ENCODE measurements around the gene LRRC56. TPM values are rescaled to one million over a fixed set of nuclear protein-coding genes. Genes with fewer than 3 reads are reported as not detected.

LRRC56 gene, protein sequence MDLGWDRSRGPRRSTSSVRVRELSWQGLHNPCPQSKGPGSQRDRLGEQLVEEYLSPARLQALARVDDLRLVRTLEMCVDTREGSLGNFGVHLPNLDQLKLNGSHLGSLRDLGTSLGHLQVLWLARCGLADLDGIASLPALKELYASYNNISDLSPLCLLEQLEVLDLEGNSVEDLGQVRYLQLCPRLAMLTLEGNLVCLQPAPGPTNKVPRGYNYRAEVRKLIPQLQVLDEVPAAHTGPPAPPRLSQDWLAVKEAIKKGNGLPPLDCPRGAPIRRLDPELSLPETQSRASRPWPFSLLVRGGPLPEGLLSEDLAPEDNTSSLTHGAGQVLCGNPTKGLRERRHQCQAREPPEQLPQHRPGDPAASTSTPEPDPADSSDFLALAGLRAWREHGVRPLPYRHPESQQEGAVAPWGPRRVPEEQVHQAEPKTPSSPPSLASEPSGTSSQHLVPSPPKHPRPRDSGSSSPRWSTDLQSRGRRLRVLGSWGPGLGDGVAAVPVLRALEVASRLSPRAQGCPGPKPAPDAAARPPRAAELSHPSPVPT
- 0.15 and 0.18 TPM in 2 replicates for polyA plus RNA-seq (2014; cell fraction: cytosol; rRNA removed)
- polyA plus RNA-seq (2014; cell fraction: nucleus; rRNA removed), result 0.54 and 0.75 TPM in 2 replicates

- no peak for DNase-seq (ENCODE audit: low spot score)
Measured at GRCh38 chr11:536841-537621, at the start of gene LRRC56. Gene LRRC56 (plus strand): TSS chr11:537527. CDS start chr11:540685, 3,158 bp downstream.

- no peak for DNase-seq (ENCODE audit: low spot score)
Measured at GRCh38 chr11:487571-488021, 49.7 kb upstream of the LRRC56 start.

DNA sequence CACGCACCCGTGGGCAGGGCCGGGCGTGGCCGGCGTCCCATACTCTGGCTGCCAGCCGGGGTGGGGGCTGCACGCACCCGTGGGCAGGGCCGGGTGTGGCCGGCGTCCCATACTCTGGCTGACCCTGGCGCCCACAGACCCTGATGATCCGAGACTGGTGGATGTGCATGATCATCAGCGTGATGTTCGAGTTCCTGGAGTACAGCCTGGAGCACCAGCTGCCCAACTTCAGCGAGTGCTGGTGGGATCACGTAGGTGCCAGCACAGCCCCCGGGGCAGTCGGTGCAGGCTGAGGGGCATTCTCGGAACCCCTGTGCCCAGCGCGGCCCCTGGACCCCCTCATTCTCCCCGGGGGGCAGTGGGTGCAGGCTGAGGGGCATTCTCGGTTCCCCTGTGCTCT, 49.3 kb upstream of the LRRC56 start:
- DNase-seq (ENCODE audit: low spot score), result no peak

DNA sequence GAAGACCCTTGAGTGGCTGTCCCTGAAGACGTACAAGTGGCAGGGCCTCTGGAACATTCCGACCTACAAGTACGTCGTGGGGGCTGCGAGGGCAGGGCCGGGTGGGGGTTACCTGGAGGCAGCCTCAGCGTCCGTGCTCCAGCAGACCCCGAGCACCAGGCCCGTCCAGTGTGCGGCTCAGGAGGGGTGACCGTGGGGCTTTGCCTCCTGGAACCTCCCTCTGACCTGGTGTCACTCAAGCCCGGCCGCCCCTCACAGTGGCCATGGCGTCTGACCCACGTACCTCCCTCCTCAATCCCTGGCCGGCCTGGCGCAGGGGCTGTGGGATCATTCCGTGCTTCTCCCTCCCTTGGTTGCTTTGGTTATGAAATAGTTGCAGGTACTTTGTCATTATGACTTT, 48.7 kb upstream of the LRRC56 start:
- DNase-seq (ENCODE audit: low spot score), result no peak

DNA sequence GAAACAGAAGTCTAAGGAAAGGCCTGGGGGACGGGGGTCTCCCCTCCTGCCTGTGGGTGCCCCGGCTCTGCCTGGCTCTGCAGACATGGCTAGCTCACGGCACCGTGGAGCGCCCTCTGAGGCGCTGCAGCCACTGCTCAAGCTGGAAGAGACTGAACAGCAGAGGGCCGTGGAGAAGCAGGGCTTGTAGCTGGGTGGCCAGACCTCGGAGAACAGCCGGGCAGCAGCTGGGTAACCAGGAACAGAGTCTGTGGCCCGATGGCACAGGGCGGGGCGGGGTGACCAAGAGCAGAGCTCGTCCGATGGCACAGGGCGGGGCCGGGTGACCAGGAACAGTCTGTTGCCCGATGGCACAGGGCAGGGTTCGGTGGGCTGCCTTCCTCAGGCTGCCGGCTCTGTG, 48.3 kb upstream of the LRRC56 start:
- DNase-seq (ENCODE audit: low spot score), result no peak

GRCh38 chr11:489610-490185, 47.6 kb upstream of the LRRC56 start:
- no peak for DNase-seq (ENCODE audit: low spot score)

GRCh38 chr11:490186-490929, 47.0 kb upstream of the LRRC56 start:
- no peak for DNase-seq (ENCODE audit: low spot score)

DNA sequence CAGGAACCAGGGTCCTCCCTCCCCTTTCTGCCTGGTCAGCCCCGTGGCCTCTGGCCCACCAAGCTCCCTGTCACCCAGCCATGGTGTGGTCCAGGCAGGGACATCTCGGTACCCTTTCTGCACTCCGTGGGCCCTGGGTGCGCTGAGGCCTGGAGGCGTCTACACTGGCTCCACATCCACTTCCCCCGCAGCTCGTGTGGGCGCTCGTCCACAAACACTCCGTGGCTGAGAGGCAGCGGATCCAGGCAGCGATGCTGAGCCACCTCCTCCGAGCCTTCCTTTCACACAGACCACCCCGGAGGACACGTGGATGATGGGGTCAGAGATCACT, 46.4 kb upstream of the LRRC56 start:
- DNase-seq (ENCODE audit: low spot score), result no peak

DNA sequence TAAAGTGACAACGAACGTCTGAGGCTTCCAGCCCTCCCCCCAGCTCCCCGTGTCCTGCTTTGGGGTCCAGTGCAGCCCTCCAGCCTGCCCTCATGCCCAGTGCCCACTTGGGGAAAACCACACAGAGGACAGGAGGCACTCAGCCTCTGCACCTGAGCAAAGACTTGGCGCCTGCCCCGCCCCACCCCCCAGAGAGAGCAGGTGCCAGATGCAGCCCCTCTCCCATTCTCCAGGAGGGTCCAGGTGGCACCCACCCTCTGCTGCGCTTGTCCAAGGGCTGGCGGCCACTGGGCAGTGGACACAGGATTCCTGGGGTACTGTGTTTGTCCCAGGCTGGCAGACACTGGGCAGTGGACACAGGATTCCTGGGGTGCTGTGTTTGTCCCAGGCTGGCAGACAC, 46.0 kb upstream of the LRRC56 start:
- no peak for DNase-seq (ENCODE audit: low spot score)

DNA sequence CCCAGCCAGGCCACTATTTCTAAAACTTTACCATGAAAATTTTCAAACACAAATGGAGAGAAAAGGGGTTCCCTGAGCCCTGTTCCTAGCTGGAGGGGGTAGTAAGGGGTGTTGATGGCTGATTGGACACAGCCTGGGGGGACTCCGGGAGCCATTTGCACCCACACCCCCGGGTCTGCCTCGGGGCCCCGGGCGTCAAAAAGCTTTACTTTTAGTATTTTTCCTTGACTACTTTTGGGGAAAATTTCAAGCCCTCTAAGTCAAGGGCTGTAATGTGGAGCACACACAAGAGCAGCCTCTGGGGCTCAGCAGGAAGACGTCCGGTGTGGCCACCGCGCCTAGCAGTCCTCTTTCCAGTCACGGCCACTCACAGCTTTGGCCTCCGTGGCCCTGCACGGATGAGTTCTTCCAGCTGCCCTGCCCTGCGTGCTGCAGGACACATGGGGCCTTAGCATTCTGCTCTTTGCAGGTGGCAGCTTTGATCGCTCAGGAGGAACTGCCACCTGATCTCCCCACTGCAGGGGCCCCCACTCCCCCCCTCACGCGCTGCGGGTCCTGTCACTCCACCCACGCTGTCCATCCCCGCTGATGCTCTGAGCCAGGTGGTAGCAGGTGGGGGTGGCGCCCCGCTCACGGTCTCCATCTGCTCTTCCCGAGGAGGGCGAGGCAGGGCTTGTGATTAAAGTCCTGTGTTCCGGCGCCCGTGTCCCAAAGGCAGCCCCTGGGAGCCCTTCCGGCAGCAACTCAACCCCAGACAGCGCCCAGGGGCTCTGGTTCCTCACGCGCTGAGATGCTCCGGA, 44.7 kb upstream of the LRRC56 start:
- no peak for DNase-seq (ENCODE audit: low spot score)

- no peak for DNase-seq (ENCODE audit: low spot score)
Measured at GRCh38 chr11:494761-495536, 42.4 kb upstream of the LRRC56 start.

DNA sequence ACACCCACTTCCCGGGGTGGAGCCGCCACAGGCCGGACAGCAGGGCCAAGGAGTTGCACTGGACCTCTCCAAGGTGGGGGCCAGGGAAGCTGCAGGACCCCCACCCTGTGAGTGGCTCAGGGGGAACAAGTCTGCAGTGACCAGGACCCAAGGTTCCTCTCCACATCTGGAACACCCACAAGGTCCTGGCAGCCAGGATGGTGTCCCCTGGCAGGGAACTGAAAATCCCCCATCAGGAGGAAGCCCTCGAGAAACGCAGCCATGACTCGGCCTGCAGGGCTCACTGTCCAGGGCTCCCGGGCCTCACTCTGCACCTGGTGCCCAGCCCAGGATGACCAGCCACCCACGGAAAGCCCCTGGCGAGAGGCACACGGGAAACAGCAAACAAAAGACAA, 41.8 kb upstream of the LRRC56 start:
- DNase-seq (ENCODE audit: low spot score), result no peak

GRCh38 chr11:496834-497564, 40.3 kb upstream of the LRRC56 start:
- DNase-seq (ENCODE audit: low spot score), result no peak

- DNase-seq (ENCODE audit: low spot score), result no peak
Measured at GRCh38 chr11:497565-498296, 39.6 kb upstream of the LRRC56 start.

GRCh38 chr11:498297-499181, 38.8 kb upstream of the LRRC56 start:
- DNase-seq (ENCODE audit: low spot score), result no peak

DNA sequence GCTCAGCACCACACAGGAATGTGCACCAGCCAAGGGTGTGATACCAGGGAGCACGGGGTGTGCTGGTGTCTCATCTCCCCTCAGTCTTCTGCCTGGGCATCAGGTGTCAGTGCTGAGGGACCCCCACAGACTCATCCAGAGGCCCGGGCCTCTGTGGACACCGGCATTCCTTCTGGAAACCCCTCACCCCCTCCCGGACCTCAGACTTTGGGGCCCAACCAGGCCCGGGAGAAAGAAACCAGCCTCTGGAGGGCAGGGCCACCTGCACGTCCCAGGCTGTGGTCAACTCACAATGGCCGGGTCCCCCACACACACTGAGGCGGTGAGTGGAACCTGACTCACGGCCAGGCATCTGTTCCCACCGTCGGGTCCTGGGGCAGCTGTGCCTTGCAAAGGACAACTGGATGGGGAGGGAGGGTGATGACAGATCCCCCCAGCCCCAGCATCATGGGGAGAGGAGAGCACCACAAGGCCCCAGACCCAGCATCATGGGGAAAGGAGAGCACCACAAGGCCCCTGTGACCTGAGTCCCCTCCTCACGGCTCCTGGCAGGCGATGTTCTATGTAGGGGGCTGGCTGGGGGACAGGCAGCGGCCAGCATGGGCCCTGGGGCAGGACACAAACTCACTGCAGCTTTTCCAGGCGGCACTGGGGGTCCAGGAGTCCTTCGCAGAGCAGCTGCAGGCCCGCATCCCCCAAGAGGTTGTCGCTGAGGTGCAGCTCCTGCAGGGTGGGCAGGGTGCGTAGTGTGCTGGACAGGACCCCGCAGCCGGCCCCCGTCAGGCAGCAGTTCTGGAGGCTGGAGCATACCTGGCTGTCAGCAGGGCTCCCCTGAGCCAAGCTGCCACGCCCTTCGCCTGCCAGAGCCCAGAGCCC, 37.9 kb upstream of the LRRC56 start:
- no peak for DNase-seq (ENCODE audit: low spot score)
